Chondrocyte (in vitro differentiated cells): ENCODE results near the gene LEMD2. TPM values are rescaled to one million over a fixed set of nuclear protein-coding genes. Genes with fewer than 3 reads are reported as not detected.
A peak's percentile ranks its signal among the peaks of the same experiment; 100 is the strongest.

Experiments used
- DNase-seq: peaks from one replicate; pipeline ENCODE4 v3.0.0; 2021; ENCODE audit warnings: mixed read lengths, low spot score
- H3K27ac Mint-ChIP-seq: one replicate; pipeline ENCODE4 v1.8.0; 2021; ENCODE audit warnings: mild to moderate bottlenecking, moderate library complexity, mixed read lengths; ENCODE audit not compliant: unreplicated experiment
- H3K27me3 Mint-ChIP-seq: 2 replicates; pipeline ENCODE4 v1.8.0; 2021; ENCODE audit warnings: low read depth, mixed read lengths
- H3K36me3 Mint-ChIP-seq: 2 replicates; pipeline ENCODE4 v1.8.0; 2021; ENCODE audit warnings: low read depth, mixed read lengths
- H3K4me1 Mint-ChIP-seq: 2 replicates; pipeline ENCODE4 v1.8.0; 2021; ENCODE audit warnings: low read depth, mild to moderate bottlenecking, mixed read lengths
- H3K4me3 Mint-ChIP-seq: one replicate; pipeline ENCODE4 v1.8.0; 2021; ENCODE audit warnings: mild to moderate bottlenecking, moderate library complexity, mixed read lengths; ENCODE audit not compliant: unreplicated experiment
- H3K9me3 Mint-ChIP-seq: 2 replicates; pipeline ENCODE4 v1.8.0; 2021; ENCODE audit warnings: low read depth, mixed read lengths
- CTCF ChIP-seq: fragments of 200-600 bp; sonication (generic); IDR thresholded peaks from 2 replicates; pipeline ENCODE4 v1.5.0; 2021; ENCODE audit warnings: antibody characterized with exemption, mild to moderate bottlenecking, moderate library complexity
- long read RNA-seq: library from polyadenylated mRNA; stranded (forward); transcript quantifications from one replicate; pipeline ENCODE4 v2.0.0, GENCODE V29; 2021
- total RNA-seq: library from RNA; stranded (reverse); gene quantifications from 3 replicates; pipeline ENCODE4 v1.2.1, GENCODE V29; 2021

LEMD2 gene
- 57.3 to 61.6 TPM (median 60.1 TPM) in 3 replicates for total RNA-seq
- long read RNA-seq, transcript LEMD2-201 (9 exons, 2,958 nt) = major isoform, 366 of 400 reads
- long read RNA-seq, transcript LEMD2-207 (8 exons, 1,306 nt) = minor isoform, 5 of 400 reads
- long read RNA-seq, partial matches to known transcripts = 1 of 400 reads
- long read RNA-seq, other reads (novel, unspliced or antisense) = 26 of 400 reads

- Mint-ChIP-seq H3K4me3 (peak within 1 kb of the TSS; percentile 92), H3K27me3 (no peaks in the 10 kb centered on the region), H3K27ac (peak within 1 kb of the TSS; percentile 99), H3K9me3 (no peaks in the 10 kb centered on the region), H3K4me1 (peaks cover 51% of the 10 kb centered on the region), H3K36me3 (peaks cover 5% of the 10 kb centered on the region)
- TF ChIP-seq CTCF = peak; percentile 48
- DNase-seq = peak; percentile 96
Observed at GRCh38 chr6:33788694-33789549, at the start of gene LEMD2. Gene LEMD2 (minus strand): TSS chr6:33789130. CDS start chr6:33789116, 14 bp downstream.

- Mint-ChIP-seq H3K27ac (peak overlapping the region; percentile 28), H3K4me3 (no peak overlapping the region), H3K27me3 (no peaks in the 10 kb centered on the region), H3K4me1 (peaks cover 32% of the 10 kb centered on the region), H3K9me3 (peaks cover 5% of the 10 kb centered on the region), H3K36me3 (no peaks in the 10 kb centered on the region)
- DNase-seq = no peak
- no peak for TF ChIP-seq CTCF
Observed at GRCh38 chr6:33837971-33838665, 49.2 kb upstream of the LEMD2 start.

- H3K36me3 Mint-ChIP-seq = no peaks in the 10 kb centered on the region
- peaks cover 30% of the 10 kb centered on the region for H3K4me1 Mint-ChIP-seq
- no peak for TF ChIP-seq CTCF
- H3K27me3 Mint-ChIP-seq = no peaks in the 10 kb centered on the region
- DNase-seq = no peak
- H3K4me3 Mint-ChIP-seq = no peak overlapping the region
- H3K27ac Mint-ChIP-seq = no peak overlapping the region
- H3K9me3 Mint-ChIP-seq = peaks cover 5% of the 10 kb centered on the region
Observed at GRCh38 chr6:33836806-33837469, 48.0 kb upstream of the LEMD2 start.

GRCh38 chr6:33834401-33835392 lies 45.8 kb upstream of the LEMD2 start:
- H3K27ac Mint-ChIP-seq = no peak overlapping the region
- TF ChIP-seq CTCF = no peak
- DNase-seq = no peak

More at GRCh38 chr6:33834401-33835392, 45.8 kb upstream of the LEMD2 start:
- peaks cover 11% of the 10 kb centered on the region for H3K27me3 Mint-ChIP-seq
- peaks cover 5% of the 10 kb centered on the region for H3K9me3 Mint-ChIP-seq
- peaks cover 21% of the 10 kb centered on the region for H3K4me1 Mint-ChIP-seq
- no peaks in the 10 kb centered on the region for H3K36me3 Mint-ChIP-seq
- H3K4me3 Mint-ChIP-seq = no peak overlapping the region
